ENCODE measurements around the gene DLAT.

The DLAT gene

GRCh38 chr11:112024773-112025678, at the start of gene DLAT:
TSS of gene DLAT (plus strand) at chr11:112025408. CDS start at chr11:112025473, 65 bp downstream.
- no peak for TF ChIP-seq CTCF (IDR thresholded peaks at IDR 0.05; ENCODE audit: low read depth, low read length)
- peak; percentile 78 to 84 for DNase-seq (ENCODE audit: low read depth in 2 of 2)

GRCh38 chr11:111976119-111976766, 49.0 kb upstream of the DLAT start:
- H3K4me3 ChIP-seq (replicated peaks in 1 of 2; ENCODE audit: low read depth in 2 of 2, low read length in 2 of 2), result no peak overlapping the region
- DNase-seq (ENCODE audit: low read depth in 2 of 2), result no peak
- TF ChIP-seq CTCF (IDR thresholded peaks at IDR 0.05; ENCODE audit: low read depth, low read length), result no peak

More at GRCh38 chr11:112024773-112025678, at the start of gene DLAT:
- peak within 1 kb of the TSS; percentile 84 to 95 for H3K4me3 ChIP-seq (replicated peaks in 1 of 2; ENCODE audit: low read depth in 2 of 2, low read length in 2 of 2)

DNA sequence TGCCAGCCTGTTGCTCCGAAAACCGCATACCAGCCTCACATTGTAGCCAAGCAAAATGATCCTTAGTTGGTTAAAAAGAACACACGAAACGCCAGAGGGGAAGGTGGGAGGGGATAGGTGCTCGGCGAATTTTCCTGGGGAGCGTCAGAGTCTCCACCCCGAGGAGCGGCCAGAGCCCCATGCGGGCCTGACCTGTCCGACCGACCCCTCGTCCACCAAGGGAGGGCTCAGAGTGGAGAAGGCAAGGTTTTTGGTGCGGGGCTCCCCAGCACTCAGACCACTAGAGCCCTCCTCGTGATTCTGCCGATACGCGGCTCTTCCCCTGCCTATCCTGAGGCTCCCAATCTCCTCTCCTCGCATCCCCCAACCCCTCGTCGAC, 48.5 kb upstream of the DLAT start:
- peak in 1 of 2 donors; percentile 13 for DNase-seq (ENCODE audit: low read depth in 2 of 2)
- H3K4me3 ChIP-seq (replicated peaks in 1 of 2; ENCODE audit: low read depth in 2 of 2, low read length in 2 of 2), result peak overlapping the region in 1 of 2 donors; percentile 77
- no peak for TF ChIP-seq CTCF (IDR thresholded peaks at IDR 0.05; ENCODE audit: low read depth, low read length)

GRCh38 chr11:111977146-111978027, 47.8 kb upstream of the DLAT start:
- no peak for TF ChIP-seq CTCF (IDR thresholded peaks at IDR 0.05; ENCODE audit: low read depth, low read length)
- H3K4me3 ChIP-seq (replicated peaks in 1 of 2; ENCODE audit: low read depth in 2 of 2, low read length in 2 of 2), result peak overlapping the region; percentile 76 to 77
- peak; percentile 31 to 42 for DNase-seq (ENCODE audit: low read depth in 2 of 2)

DNA sequence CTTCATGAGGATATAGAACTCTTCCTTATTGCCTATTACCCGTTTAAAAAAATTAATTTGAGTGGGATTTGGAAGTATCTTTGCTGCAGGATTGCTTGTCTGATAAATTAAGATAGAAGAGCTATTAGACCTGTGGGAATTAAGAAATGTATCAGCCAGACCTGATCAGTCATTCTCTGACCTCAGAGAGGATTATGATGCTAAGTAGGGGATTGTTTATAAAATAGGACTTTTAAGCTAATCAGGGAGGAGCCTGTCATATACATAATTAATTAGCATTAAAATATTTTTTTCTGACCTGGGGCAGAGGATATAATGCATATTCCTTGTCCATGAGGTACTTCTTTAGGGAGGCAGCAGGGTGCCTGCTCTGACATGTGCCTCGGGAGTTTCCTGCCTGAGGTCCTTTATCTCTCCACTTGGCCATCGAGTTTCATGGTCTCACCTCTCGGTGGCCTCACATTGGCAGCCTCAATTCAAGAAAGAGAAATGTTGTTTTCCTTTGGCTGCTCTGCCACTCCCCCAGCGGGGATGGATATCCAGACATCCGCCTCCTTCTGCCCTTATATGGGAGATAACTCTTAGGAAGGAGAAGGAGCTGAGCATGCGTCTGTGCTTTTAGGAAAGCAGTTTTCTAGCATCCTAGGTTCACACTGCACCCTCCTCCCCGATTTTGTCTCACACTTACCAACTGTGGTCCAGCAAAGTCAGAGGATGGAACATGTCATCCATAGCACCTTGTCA, 47.0 kb upstream of the DLAT start:
- peak overlapping the region; percentile 76 to 77 for H3K4me3 ChIP-seq (replicated peaks in 1 of 2; ENCODE audit: low read depth in 2 of 2, low read length in 2 of 2)
- TF ChIP-seq CTCF (IDR thresholded peaks at IDR 0.05; ENCODE audit: low read depth, low read length), result peak; percentile 9
- DNase-seq (ENCODE audit: low read depth in 2 of 2), result peak; percentile 79 to 85

GRCh38 chr11:111980062-111980461, 45.1 kb upstream of the DLAT start:
- TF ChIP-seq CTCF (IDR thresholded peaks at IDR 0.05; ENCODE audit: low read depth, low read length), result no peak
- no peak for DNase-seq (ENCODE audit: low read depth in 2 of 2)

More at GRCh38 chr11:111980062-111980461, 45.1 kb upstream of the DLAT start:
- H3K4me3 ChIP-seq (replicated peaks in 1 of 2; ENCODE audit: low read depth in 2 of 2, low read length in 2 of 2), result no peak overlapping the region

All from cardiac fibroblast (primary cell).